GM12891 (cell line): ENCODE data around the gene PCDHB5.

Experiments used
- PAX5 ChIP-seq: IDR thresholded peaks from 2 replicates; pipeline ENCODE4 v1.6.1; 2011; ENCODE audit warnings: low read length, moderate library complexity, mild to moderate bottlenecking; ENCODE audit not compliant: insufficient read depth, severe bottlenecking
- POLR2A ChIP-seq: IDR thresholded peaks from 2 replicates; pipeline ENCODE4 v1.6.1; 2011; ENCODE audit warnings: low read depth, low read length, control low read depth
- POLR2AphosphoS5 ChIP-seq: IDR thresholded peaks from 2 replicates; pipeline ENCODE4 v1.6.1; 2011; ENCODE audit warnings: low read depth, low read length, control low read depth
- POU2F2 ChIP-seq: IDR thresholded peaks from 2 replicates; pipeline ENCODE4 v1.6.1; 2011; ENCODE audit warnings: low read depth, mild to moderate bottlenecking, control low read depth, low read length, moderate library complexity
- SPI1 ChIP-seq: IDR thresholded peaks from 2 replicates; pipeline ENCODE4 v1.6.1; 2011; ENCODE audit warnings: low read depth, low read length, control low read depth
- TAF1 ChIP-seq: IDR thresholded peaks from 2 replicates; pipeline ENCODE4 v1.6.1; 2011; ENCODE audit warnings: low read depth, low read length, control low read depth

DNA sequence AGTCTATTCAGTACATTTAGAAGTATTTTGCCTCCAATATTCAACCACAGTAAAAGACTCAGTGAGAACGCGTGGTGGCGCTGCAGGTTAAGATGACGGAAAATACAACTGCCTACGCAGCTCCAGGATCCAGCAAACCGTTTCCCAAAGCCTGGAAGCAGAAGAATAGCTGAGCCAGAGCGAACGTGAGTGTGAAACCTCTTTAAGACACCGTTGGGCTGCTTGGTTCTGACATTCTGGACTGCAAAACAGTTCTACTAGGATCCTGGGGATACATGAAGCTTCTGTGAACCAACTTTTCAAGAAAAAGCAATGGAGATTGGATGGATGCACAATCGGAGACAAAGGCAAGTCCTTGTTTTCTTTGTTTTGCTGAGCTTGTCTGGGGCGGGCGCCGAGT is 47.2 kb downstream of the PCDHB5 start, which contains the start of gene PCDHB16:
- TF ChIP-seq POLR2A (no peak), POU2F2 (no peak), POLR2AphosphoS5 (no peak), TAF1 (no peak), PAX5 (no peak), SPI1 (no peak)
